GM21526 (cell line): Measurements from ENCODE around the gene LRRC57.
"Not testable (repeated sequence)": the region's sequence is repeated elsewhere in the genome, so short reads cannot be mapped to it uniquely, and the experiment has no call there.

Experiments
- ATAC-seq: cut with Tn5 transposase; IDR thresholded peaks from one replicate; pipeline ENCODE4 v1.9.1; 2021; ENCODE audit warnings: moderate library complexity; ENCODE audit not compliant: unreplicated experiment, low FRiP score

Gene LRRC57

DNA sequence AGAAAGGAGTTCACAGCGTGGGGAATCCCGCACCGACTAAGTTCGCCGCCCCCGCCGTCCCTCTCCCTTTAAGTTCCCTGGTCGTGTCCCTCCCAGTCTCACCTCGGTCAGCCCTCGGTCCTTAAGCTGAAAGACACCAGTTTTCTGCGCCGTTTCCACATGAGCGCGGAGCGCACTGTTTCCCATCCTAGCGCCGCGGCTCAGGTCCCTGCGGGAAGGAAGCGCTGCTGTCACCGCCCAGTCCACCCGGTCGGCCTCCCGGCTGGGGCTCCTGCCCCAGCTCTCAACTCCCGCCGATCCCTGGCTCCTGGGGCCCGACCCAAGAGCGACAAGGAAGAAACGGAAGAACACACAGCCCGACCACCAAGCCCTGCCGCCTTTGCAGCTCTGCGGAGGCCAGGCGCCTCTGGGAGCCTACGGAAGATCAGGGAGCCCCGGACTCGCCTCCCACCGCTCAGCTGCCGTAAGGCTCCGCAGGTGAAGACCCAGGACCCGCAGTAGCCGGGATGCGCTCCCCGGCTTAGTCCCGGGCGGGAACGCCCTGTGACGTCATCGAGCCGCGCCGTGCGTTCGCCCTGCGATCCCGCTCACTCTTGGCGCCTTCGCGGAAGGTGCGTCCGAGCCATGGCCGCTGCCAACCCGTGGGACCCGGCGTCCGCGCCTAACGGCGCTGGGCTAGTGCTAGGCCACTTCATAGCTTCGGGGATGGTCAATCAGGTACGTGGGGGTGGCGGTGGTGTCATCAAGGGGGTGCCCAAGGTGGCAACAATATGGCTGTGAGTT lies at the start of gene LRRC57, which contains the start of gene HAUS2:
Gene LRRC57, minus strand, starts transcription at position 545 of the 783 bp plus-strand sequence. Its CDS starts 359 bp downstream, at position 186.
Gene HAUS2, plus strand, starts transcription at position 590 of the 783 bp plus-strand sequence. Its CDS starts 35 bp downstream, at position 625.
- ATAC-seq = peak; percentile 73

DNA sequence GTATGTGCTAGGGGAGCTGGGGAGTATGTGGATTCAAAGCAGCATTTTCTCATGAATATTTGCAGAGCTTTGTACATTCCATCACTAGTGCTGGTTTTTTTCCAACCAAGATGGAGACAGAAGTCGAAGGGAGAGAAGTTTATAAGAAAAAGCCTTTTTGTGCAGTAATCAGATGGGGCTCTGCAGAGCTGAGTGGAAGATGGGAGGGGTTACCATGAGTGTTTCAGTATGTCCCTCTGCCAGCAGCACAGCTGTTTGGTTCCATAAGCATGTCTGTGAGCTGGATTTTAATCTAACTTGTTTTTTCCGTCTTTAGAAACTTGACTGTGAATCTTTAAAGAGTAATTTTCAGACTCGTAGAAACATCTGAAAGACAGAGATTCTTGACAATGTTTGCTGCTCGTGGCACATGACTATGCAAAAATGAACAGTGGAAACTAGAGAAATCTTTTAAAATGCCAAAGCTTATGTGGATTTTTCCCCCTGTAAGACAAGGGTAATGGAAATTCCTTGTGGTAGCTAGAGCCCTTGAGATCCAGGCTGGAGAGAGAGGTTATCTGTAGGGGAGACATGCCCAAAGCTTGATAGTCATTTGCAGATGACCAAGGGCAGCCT lies 47.1 kb upstream of the LRRC57 start:
- ATAC-seq = no peak

DNA sequence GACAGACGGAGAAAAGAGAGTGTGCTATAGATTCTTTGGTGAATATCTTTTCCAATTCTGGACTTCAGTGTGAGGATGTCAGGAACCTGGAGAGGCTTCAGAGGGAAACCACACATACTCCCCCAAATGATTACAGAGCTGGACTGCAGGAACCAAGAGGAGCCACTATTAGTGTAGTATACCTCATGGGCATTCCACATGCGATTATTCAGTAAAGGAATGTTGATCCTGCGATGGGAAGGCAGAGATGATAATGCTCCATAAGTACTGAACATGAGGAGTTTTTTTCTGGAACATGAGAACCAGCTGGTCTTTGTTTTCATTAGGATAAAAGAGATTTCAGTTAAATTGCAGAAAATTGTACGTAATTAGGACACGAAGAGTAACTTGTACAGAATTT lies 45.5 kb upstream of the LRRC57 start:
- ATAC-seq = no peak

DNA sequence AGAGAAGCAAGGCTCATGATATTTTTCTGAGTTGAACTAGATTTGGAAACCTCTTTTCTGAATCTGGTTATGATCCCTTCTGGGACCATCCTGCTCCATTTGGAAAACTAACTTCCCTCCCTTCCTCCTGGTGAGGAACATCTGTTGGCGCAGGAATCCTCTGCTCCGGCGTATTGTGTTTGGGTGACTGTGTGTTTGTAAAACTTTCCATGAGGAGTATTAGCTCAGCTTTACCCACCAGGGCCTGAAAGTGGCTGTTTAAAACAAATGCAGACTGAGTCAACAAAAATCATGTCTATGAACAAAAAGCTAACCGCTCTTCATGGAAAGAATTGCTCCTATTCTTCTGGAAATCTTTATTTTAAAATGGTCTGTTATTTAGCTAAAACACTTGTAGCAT lies 44.5 kb upstream of the LRRC57 start:
- ATAC-seq = no peak

DNA sequence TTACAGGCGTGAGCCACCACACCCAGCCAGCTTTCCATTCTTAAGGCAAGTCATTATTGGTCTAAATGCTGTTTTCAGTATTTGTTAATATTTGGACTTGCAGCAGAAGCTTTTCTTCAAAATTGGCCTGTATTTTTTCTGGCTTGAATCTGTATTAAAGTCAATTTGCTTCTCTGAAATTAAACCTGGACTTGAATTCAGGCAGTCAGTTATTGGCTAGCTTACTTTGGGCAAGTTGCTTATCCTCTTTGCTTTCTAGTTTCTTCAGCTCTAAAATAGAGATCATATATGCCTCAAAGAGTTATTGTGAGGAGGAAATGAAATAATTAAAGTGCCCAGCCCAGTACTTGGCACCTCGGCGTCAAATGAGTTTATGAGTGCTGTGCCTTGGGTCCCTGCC lies 44.1 kb upstream of the LRRC57 start:
- no peak for ATAC-seq

DNA sequence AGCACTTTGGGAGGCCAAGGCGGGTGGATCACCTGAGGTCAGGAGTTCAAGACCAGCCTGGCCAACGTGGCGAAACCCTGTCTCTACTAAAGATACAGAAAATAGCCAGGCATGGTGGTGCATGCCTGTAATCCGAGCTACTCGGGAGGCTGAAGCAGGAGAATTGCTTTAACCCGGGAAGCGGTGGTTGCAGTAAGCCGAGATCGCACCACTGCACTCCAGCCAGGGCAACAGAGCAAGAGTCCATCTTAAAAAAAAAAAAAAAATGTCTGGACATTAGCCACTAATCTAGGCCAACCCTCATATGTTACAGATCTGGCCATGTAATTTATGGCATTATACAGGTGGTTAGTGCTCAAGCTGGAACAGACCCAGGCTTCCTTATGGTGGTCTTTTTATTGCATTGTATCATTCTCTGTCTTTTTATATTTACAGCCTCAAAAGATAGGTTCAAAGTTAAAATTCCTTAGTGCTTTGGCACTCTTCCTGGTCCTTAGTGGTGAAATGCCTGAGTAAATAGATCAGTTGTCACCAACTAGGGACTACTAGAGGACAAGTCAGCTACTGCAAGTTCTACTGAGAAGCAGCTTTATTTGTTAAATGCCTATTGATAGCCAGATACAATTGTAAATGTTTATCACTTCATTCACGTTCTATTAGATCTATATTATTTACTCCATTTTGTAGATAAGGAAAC lies 42.8 kb upstream of the LRRC57 start:
- ATAC-seq = no peak

DNA sequence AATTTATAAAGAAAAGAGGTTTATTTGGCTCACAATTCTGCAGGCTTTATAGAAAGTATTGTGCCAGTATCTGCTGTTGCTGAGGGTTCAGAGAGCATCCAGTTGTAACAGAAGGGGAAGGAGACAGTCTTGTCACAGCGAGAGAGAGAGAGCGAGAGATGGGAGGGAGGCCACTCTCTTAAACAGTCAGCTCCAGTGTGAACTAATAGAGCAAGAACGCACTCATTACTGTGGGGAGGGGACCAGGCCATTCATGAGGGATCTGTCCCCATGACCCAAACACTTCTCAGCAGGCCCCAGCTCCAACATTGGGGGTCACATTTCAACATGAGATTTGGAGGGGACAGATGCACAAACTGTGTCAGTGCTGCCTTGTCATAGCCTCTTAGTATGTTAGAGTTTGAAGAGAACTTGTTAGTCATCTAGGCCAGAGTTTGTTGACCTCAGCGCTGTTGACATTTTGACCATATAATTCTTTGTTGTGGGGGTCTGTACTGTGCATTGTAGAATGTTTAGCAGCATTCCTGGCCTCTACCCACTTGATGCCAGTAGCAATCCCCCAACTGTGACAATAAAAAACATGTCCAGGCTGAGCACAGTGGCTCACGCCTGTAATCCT lies 42.1 kb upstream of the LRRC57 start:
- ATAC-seq = no peak

DNA sequence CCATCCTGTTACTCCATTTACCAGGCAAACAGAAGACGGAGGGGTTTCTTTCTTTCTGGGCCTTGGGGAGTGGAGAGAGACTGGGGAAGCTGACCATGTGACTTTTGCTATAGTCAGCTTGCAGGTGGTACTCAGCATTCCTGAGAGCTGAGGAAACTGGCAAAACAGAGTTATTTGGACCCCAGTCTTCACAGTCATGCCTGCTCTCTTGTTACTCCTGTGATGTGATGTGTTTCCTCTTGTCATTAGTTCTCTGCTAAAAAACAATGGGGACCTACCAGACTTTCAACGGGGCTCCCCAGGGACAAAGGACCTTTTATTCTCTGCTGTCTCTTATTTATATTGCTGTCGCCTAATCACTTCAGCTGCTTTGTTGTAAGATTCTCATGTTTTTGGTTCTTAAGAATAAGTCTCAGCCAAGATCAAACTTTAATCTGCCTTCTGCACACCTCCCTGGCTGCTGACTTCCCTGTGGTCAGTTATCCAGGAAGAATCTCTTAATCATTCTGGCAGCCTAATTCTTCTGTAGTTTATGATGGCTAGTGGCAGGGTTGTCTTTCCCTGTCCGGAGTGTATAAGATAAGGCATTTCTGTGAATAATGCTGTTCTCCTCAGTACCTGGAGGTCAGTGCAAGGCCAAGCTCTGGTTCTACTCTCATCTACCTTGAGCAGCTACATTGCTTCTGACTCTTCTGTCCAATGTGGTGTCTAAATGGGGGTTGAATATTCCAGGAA lies 35.6 kb upstream of the LRRC57 start:
- no peak for ATAC-seq

DNA sequence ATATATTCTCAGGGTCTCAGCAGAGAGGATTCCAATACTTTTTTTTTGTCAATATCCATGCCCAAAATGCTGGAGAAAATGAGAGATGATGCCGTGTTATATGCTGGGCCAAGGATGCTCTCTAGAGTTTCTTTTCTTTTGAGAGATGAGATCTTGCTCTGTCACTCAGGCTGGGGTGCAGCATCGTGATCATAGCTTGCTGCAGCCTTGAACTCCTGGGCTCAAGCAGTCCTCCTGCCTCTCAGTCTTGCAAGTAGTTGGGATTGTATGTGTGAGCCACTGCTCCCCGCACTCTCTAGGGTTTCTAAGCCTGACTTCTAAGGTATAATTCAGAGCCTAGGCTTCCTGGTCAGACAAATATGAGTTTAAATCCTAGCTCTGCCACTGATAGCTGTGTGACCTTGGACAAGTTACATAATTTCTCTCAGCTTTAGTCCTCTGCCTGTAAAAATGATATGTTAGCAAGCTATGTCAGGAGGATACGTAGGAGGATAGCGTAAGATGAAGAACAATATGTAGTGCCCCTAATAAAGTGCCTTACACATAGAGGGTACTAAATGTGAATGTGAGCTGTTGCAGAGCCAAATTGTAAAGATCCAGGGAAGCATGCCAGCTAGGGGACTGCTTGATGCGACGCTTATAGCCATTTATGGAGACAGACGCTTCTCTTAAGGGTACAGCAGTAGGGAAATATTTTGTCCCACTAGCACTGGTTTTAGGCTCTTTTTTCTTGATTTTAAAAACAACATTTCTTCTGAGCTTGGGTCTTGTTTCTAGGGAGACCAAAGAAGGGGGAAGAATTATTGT lies 34.2 kb upstream of the LRRC57 start:
- no peak for ATAC-seq

DNA sequence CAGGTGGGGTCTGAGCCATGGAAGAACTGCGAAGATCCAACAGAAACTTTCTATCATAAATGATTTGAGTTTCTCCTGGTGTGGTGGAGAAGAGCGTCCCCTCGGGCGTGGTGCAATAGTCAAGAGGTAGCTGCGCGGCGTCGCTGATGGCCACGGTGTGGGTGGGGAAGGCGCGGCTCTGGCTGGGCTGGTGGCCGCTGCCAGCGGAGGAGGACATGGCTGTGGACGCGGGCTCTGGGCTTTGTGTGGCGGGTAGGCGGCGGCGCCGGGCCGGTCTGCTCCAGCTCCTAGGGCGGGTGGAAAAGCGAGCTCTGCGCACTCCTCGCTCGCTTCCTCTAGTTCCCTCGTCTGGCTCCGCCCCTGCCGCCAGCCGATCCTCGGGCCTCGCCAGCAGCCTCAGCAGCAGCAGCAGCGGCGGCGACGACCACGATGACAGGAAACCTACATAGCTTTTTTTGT lies 32.7 kb upstream of the LRRC57 start:
- peak; percentile 59 for ATAC-seq

DNA sequence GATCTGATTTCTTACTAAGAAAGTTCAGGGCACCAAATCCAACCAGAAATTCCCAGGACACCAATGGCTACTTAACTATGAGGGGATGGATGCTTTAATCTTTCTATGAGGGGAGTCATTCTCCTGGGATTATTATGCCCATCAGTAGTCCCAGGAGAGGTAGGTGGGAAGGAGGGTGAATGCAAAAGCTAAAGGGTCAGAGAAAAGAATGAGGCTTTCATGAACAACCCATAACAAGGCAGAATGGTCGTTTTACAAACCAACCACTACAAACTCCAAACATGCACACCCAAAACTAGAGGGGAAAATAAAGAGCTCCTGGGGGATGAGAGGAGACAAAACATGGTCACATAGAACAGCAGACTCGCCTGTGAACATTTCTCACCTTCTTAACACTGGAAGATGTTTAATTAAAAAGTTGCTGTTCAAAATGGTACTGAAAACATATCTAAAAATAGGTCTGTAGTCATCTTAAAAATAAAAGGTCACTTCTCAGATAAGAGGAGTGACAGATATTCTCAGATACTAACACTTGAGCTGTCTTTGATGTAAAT lies 30.5 kb upstream of the LRRC57 start:
- ATAC-seq = no peak

DNA sequence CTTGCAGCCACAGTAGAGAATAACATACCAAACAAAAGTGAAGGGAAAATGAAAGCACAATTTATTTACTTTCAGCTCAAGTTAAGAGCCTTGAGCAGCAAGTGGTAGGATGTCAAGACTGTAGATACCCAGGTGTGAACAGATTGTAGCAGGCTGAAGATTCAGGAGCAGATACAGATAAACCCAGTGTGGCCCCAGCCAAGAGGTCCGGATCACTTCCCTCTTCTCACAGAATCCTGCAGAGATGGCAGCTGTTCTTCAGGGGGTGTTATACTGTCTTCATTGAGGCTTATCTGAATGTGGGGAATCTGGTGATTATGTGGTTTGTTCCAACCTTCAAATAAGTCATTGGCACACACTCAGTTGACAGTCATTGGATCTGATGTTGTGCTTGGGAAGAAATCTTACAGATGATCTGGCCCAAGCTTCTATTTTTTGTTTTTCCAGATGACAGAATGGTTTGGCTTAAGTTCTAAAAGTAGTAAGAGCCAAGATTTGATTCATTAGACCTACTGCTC lies 29.0 kb upstream of the LRRC57 start:
- no peak for ATAC-seq

DNA sequence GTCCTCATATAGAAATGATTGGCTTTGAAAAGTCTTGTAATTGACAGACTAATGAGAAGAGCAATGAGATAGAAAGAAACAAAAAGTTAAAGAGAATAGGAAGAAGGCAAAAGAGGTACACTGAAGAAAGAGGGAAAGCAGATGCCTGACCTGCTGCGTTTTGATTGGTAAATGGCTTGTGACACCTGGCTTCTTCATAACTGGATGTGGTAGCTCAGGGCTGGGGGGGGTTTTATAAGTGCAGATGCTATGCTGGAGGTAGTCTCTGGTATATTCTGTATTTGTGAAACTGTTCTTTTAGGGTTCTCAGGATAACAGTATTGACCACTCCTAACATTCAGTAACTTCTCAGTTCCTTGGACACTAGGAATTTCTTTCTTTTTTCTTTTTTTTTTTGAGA lies 28.2 kb upstream of the LRRC57 start:
- no peak for ATAC-seq

DNA sequence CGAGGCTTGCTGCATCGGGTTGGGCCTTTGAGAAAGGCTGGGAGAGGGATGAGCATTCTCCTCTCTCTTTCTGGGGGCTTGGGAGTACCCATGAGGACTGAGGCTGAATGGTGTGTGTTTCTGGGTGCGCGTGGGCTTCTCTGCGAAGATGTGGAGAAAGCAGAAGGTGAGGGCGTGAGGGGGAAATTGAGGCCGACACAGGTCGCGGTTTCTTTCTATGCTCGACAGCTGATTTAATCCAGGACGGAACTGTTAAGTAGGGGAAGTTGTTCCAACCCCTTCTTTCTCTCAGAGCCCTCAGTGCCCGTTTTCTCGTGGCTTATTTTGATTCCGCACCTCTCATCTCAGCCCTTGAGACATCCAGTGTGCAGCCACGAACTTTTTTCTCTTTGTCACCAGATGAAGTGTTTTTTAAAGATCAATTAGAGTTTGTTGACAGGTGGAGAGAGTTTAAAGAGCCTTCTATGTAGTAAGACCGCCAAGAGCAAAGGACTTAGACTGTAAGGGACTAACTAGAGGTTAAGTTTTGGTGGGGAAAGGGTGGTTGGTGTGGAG lies 27.5 kb upstream of the LRRC57 start:
- ATAC-seq = no peak

DNA sequence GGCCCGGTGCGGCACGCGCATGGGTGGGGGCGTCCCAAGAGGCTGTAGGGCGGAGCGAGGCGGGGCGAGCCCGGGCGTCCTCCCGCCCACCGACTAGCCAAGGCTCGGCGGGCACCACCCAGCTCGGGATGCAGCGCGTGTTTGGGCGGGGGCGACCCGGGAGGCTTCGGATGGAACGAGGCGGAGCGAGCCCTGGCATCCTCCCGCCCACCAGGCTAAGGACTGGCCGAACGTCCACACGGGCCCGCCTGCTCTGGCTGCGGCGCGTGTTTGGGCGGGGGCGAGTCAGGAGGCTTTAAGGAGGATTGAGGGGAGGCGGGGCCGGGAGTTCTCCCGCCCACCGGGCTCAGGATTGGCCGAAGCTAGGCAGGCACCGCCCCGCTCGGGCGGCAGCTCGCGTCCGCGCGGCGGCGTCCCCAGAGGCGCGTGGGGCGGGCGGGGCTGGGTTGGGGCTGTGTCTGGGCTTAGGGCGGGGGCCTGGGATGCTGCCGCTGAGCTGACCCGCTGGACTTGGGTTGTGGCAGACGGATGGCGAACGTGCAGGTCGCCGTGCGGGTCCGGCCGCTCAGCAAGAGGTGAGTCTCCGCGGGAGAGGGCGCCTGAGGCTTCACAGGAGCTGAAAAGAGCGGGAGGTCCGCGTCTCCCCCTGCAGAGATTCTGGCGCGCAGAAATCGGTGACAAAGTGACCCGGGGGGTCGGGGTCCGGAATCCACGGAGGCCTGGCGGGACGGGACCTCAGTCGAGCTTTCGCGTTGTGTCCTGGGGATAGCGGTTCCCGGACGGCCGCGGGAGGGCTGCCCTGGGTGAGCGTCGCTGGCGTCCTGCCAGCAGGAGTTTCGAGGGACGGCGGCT lies 26.8 kb upstream of the LRRC57 start, which contains the start of gene STARD9:
Gene STARD9, plus strand, starts transcription at position 419 of the 852 bp plus-strand sequence. Its CDS starts 110 bp downstream, at position 529.
- ATAC-seq = peak; percentile 86

DNA sequence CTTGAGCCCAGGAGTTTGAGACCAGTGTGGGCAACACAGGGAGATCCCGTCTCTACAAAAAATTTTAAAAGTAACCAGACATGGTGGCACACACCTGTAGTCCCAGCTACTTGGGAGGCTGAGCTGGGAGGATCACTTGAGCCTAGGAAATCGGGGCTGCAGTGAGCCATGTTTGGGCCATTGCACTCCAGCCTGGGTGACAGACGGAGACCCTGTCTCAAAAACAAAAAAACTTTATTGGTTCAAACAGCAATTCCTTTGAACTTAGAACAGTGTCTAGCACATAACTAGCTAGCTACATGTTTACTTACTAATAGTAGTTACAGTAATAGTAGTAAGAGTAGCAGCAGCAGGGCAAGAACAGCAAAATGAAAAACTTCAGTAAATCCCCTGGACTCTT lies 10.1 kb upstream of the LRRC57 start:
- no peak for ATAC-seq

DNA sequence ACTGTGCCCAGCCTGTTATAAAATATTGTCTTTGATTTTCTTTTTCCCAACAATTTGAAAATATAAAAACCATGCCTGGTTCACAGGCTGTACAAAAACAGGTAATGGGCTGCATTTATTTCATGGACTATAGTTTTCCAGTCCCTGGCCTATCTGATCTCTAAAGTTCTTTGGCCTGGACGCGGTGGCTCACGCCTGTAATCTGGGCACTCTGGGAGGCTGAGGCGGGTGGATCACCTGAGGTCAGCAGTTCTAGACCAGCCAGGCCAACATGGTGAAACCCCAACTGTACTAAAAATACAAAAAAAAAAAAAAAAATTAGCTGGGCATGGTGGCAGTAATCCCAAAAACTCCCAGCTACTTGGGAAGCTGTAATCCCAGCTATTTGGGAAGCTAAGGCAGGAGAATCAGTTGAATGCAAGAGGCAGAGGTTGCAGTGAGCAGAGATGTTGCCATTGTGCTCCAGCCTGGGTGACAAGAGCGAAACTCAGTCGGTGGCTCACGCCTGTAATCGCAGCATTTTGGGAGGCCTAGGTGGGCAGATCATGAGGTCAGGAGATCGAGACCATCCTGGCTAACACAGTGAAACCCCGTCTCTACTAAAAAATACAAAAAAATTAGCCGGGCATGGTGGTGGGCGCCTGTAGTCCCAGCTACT lies 8.1 kb upstream of the LRRC57 start:
- not testable (repeated sequence) for ATAC-seq
